GM10266 (cell line): Measurements from ENCODE around the gene CHRNA3.

Source experiments
- DNase-seq: peaks from one replicate; pipeline ENCODE4 v3.0.0; 2012; ENCODE audit errors: extremely low spot score
- CTCF ChIP-seq: IDR thresholded peaks from 2 replicates; pipeline ENCODE4 v1.5.1; 2012; ENCODE audit warnings: mild to moderate bottlenecking, low read depth; ENCODE audit not compliant: control insufficient read depth, insufficient read depth; ENCODE audit errors: missing control alignments

The CHRNA3 gene

GRCh38 chr15:78628227-78628626, 7.4 kb upstream of the CHRNA3 start:
- TF ChIP-seq CTCF = no peak
- DNase-seq = no peak

- DNase-seq = no peak
- TF ChIP-seq CTCF = no peak
Observed at GRCh38 chr15:78627348-78627747, 6.6 kb upstream of the CHRNA3 start.

GRCh38 chr15:78626381-78626995, 5.7 kb upstream of the CHRNA3 start:
- no peak for DNase-seq
- TF ChIP-seq CTCF = no peak

- DNase-seq = no peak
- TF ChIP-seq CTCF = no peak
Observed at GRCh38 chr15:78625606-78626280, 4.9 kb upstream of the CHRNA3 start.

GRCh38 chr15:78624651-78625590, 4.1 kb upstream of the CHRNA3 start:
- no peak for TF ChIP-seq CTCF
- no peak for DNase-seq

- DNase-seq = no peak
- TF ChIP-seq CTCF = no peak
Observed at GRCh38 chr15:78623786-78624497, 3.1 kb upstream of the CHRNA3 start.
